Measurements from ENCODE around the gene TSPYL2.
A peak's percentile ranks its signal among the peaks of the same experiment; 100 is the strongest.

The TSPYL2 gene

GRCh38 chrX:53080628-53081580 is 1.3 kb upstream of the TSPYL2 start:
- DNase-seq (ENCODE audit: low spot score), result no peak

- no peak for DNase-seq (ENCODE audit: low spot score)
These were observed 828 bp downstream of the TSPYL2 start for GRCh38 chrX:53082773-53083616.

GRCh38 chrX:53084043-53084570 is 1.9 kb downstream of the TSPYL2 start:
- no peak for DNase-seq (ENCODE audit: low spot score)

- no peak for DNase-seq (ENCODE audit: low spot score)
These were observed 2.7 kb downstream of the TSPYL2 start for GRCh38 chrX:53084863-53085262.

- no peak for DNase-seq (ENCODE audit: low spot score)
These were observed 3.6 kb downstream of the TSPYL2 start for GRCh38 chrX:53085661-53086229.

GRCh38 chrX:53086464-53086863 is 4.3 kb downstream of the TSPYL2 start:
- DNase-seq (ENCODE audit: low spot score), result no peak

DNA sequence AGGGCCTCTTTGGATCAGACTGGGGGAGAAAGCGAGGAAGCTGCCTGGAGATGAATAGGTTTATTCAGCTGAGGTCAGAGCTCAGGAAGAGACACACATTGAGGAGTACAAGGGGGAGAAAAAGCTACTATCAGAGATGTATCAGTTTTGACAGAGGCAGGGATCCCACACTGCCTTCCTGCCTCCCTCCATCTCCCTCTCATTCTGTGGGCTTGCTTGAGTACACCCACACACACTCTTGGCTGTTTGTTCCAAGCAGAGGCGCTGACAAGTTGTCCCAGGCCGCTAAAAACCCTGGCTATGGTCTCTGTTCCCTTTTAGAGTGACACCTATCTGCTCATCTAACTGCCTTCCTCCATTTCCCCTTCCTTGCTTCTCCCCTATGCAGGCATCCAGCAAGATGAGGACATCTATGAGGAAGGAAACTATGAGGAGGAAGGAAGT is 5.2 kb downstream of the TSPYL2 start:
- no peak for DNase-seq (ENCODE audit: low spot score)

GRCh38 chrX:53088136-53088974 is 6.2 kb downstream of the TSPYL2 start:
- peak; percentile 77 for DNase-seq (ENCODE audit: low spot score)

DNA sequence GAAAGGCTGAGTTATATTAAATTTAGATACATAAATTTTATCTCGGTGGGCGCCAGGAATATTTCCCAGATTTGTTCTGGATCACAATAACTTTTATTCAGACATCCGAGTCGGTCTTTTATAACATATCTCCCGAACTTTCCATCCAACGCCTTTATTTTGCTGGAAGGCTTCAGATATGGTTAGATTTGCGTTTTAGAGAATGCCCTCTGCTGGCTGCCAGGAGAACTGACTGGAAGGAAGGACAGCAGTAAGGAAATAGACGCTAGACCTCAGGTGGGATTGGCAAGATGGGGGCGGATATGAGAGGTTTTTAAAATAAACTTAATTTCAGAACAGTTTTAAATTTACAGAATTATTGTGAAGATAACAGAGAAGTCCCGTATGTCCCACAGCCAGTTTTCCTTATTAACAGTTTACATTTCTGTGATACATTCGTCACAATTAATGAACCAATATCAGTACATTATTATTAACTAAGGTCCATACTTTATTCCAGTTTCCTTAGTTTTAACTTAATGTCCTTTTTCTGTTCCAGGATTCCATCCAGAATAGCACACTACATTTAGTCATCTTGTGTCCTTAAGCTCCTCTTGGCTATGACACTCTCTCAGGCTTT is 7.2 kb downstream of the TSPYL2 start:
- DNase-seq (ENCODE audit: low spot score), result peak; percentile 44

- no peak for DNase-seq (ENCODE audit: low spot score)
These were observed 7.8 kb downstream of the TSPYL2 start for GRCh38 chrX:53089925-53090324.

DNA sequence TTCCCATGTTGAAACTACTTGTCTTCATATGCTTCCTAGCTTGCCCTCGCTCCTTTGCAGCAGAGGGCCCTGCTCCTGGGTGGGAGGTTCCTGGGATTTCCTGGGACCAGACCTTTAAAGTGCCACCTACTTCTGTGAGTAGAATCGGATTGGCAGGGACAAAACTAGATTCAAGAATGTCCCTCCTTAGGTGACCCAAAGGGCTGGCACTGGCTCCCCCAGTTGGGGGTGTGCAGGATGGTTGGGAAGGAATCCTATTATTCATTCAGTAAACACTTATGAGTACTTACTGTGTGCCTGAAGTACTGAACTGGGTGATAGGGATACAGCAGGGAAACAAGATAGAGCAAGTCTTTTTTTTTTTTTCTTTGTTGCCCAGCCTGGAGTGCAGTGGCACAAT is 9.2 kb downstream of the TSPYL2 start:
- no peak for DNase-seq (ENCODE audit: low spot score)

DNA sequence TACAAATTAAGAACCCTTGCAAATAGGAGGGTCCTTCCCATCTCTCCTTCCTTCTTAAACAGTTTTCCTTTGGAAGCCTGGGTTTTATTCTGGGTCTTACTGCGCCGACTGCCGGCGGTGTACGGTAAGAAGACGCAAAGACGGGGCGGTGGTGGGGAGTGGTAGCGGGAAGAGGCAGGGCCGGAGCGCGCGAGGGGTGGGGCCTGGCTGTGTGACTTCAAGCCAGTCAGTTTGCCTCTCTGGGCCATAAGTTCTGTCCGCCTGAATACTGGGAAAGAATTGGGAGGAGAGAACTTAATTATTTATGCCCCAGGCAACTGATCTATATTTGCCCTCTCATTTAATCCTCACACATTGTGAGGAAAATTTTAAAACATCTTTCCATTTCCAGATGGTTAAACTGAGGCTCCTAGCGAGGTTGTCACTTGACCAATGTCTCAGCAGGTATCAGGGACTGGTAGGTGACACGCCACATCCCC is 11.0 kb downstream of the TSPYL2 start:
- DNase-seq (ENCODE audit: low spot score), result peak; percentile 75

GRCh38 chrX:53093748-53094581 is 11.8 kb downstream of the TSPYL2 start, which contains the start of gene KANTR:
TSS of gene KANTR (plus strand) at chrX:53094142. CDS start at chrX:53124273, 30,131 bp downstream.
- DNase-seq (ENCODE audit: low spot score), result peak; percentile 88

DNA sequence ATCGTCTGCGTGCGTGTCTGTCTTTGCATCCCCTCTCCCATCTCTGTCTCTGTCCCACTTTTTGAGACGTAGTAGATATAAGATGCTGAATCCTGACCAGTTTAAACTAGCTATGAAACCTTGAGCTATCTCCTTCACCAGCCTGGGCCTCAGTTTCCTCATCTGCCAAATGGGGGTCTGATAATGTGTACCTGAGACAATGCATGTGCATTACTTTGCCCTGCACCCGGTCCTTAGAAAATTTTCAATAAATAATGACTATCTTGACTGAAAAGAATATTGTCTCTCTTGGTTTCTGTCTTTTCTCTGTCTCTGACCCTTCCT is 12.4 kb downstream of the TSPYL2 start:
- DNase-seq (ENCODE audit: low spot score), result no peak

DNA sequence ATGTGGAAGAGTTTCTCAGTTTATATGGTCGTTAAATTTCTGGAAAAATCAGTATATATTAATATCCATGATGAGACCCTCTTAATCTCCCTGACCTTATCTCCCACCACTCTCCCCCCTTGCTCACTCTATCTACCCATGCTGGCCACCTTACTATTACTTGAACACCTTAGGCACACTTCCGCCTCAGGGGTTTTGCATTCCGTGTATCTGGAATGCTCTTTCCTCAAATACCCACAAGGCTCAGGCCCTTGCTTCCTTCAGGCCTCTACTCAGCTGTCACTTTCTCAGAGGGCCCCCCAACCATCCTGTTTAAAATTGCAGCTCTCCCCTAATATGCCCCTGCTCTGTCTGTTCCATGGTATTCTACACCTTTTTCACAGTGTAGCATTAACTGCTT is 13.6 kb downstream of the TSPYL2 start:
- DNase-seq (ENCODE audit: low spot score), result no peak

DNA sequence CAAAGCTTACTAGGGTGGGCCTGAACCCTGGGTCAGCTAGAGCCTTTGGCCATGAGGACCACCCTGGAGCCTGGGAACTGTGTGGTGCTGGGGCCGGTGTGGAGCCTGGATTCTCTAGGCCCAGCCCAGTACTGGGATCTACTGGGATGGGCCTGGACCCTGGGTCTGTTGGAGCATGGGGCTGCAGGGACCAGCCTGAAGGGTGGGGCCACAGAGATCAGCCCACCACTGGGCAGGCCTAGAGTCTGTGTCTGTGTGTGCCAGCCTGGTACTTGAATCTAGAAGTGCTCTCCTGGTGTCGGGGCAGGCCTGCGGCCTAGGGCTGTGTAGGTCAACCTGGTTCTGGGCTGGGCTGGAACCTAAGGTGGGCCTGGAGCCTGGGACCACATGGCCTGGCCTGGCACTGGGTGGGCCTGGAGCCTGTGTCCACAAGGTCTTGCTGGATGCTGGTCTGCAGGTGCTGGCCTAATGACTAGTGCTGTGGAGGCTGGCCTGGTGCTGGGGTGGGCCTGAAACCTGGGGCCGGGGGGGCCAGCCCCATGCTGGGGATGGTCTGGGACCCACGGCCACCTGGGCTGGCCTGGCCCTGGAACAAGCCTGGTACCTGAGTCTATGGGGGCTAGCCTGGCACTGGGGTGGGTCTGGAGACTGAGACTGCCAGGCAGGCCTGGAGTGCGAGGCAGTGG is 32.8 kb downstream of the TSPYL2 start:
- no peak for DNase-seq (ENCODE audit: low spot score)

DNA sequence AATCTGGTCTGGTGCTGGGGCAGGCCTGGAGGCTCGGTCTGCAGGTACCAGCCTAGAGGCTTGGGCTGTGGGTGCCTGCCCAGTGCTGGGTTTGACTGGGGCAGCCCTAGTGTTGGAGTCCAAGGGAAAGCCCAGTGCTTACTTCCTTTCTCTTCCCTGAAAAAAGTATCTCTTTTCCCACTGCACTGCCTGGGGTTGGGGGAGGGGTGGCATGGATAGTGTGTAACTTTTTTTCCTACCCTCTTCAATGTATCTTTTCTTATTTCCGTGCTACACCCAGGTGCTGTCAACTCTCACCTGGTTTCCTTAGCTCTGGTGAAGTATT is 33.3 kb downstream of the TSPYL2 start:
- DNase-seq (ENCODE audit: low spot score), result no peak

- DNase-seq (ENCODE audit: low spot score), result no peak
These were observed 33.9 kb downstream of the TSPYL2 start for GRCh38 chrX:53116101-53116500.

- no peak for DNase-seq (ENCODE audit: low spot score)
These were observed 39.8 kb downstream of the TSPYL2 start for GRCh38 chrX:53122013-53122412.
